ENCODE results near the gene ZMYND19.
"Not testable (repeated sequence)": the region's sequence is repeated elsewhere in the genome, so short reads cannot be mapped to it uniquely, and the experiment has no call there.

Gene ZMYND19

DNA sequence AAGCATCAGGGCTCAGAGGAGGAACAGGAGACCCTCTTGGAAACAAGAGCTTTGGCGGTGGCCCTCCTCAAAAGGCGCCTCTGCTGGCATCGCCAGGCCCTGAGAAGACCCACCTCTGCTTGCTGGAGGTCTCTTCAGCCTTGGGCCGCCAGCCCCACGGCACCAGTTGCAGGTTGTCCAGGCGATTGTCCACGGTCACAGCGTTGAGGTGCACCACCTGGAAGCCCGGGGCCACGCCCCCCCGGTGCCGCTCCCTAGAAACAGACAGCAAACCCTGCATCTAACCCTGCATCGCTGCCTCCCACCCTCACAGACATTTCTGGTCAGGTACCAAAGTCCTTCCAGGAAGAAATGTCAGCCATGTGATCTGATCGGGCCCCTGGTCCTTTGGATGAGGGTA, 3.5 kb downstream of the ZMYND19 start:
- no peak for DNase-seq

DNA sequence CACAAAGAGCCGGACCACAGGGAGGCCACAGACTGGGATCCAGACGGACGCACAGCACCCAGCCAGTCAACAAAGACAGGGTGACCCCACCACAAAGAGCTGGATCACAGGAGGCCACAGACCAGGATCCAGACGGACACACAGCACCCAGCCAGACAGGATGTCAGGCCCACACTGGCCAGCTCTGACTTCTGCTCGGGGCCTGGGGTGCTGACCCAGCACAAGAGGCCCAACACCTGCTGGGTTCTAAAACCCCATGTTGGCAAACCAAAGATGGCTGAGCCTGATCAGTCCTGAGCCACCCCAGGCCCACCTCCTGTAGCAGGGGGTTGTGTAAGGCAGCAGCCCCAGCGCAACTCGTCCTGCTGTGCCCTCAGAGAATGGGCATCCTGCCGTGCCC, 6.4 kb downstream of the ZMYND19 start:
- DNase-seq = no peak

GRCh38 chr9:137583347-137583746, 7.0 kb downstream of the ZMYND19 start:
- DNase-seq = no peak

- no peak for DNase-seq
Observed at GRCh38 chr9:137582286-137582860, 7.9 kb downstream of the ZMYND19 start.

- DNase-seq = no peak
Observed at GRCh38 chr9:137581361-137582285, 8.7 kb downstream of the ZMYND19 start.

GRCh38 chr9:137580954-137581322, 9.4 kb downstream of the ZMYND19 start:
- no peak for DNase-seq

- no peak for DNase-seq
Observed at GRCh38 chr9:137580209-137580953, 9.9 kb downstream of the ZMYND19 start.

GRCh38 chr9:137579259-137579604, 11.1 kb downstream of the ZMYND19 start:
- DNase-seq = no peak

DNA sequence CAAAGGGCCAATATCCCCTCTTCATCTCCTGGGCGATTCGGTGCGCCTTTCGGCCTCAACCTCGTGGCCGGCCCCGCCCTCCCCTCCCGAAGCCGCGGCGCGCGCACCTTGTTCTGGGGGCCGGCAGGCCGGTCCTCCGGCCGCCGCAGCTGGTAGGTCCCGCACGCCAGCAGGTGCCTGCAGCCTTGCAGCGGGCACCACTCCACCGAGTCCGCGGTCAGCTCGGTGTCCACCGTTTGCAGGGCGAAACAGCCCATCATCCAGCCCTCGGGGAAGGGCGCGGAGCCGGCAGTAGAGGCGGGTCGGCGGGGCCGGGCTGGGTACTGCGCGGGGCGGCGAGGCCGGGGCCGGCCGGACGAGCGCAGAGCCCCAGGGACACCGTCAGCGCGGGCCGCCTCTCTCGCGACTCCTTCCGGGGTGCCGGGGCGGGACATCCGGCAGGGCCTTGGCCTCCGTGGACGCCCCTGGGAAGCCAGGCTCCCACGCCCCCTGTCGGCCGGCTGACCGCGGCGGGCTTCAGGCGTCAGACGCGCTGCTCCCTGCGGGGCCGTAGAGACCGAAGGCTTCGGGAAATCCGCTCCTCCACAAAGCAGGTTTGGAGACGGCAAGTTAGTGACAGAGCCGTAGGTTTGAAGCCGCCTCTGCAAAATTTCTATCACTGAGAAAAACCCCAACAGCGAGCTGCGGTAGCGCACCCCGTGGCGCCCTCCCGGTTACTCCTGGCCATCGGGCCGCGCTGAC, 11.6 kb downstream of the ZMYND19 start, which contains the start of gene DPH7:
DPH7 (minus strand) TSS at position 408 of the 741 bp plus-strand sequence; CDS start at position 260, 148 bp downstream.
- peak; percentile 78 for DNase-seq

DNA sequence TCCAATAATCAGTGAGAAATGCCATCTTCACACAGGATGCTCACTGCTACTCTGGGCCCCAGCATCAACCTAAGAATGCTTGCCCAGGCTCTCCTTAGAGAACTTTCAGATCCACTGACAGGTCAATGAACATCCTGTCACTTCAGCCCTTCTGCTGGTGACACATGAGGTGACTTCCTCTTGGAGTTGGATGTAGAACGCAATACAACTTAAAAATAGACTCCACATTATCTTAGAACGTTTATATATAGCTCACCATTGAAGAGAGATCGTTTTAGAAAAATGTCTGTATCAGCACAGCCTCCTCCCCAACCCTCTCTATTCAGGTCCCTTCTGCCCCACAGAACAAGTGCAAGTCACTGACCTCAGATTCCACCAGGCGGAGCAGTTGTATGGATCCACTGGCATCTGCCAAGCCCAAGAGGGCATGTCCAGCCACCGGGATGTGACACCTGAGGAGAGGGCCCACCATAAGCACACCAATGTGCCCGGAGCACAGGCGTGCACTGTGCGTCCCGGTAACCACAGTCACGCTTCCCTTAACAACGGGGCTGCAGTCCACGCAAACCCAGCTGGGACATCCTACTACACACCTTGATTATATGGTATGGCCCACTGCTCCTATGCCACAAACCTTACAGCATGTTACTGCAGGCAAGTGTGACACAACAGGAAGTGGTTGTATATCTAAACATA, 14.4 kb downstream of the ZMYND19 start:
- DNase-seq = no peak

DNA sequence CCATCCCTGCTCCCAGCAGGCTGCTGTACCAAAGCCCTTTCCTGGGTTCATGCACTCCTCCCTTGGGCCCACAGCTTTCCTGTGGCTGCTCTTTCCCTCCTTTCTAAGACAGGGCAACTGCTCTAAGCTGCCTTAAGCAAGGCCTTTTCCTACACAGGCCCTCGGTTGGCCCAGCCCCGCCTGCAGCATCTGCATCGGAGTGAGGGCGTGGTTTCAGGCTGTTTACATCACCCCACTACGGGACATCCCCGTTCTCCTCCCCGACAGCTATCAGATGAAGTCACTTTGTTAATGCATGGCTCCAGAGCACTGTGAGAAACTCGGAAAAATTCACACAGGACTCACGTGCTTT, 15.0 kb downstream of the ZMYND19 start:
- no peak for DNase-seq

DNA sequence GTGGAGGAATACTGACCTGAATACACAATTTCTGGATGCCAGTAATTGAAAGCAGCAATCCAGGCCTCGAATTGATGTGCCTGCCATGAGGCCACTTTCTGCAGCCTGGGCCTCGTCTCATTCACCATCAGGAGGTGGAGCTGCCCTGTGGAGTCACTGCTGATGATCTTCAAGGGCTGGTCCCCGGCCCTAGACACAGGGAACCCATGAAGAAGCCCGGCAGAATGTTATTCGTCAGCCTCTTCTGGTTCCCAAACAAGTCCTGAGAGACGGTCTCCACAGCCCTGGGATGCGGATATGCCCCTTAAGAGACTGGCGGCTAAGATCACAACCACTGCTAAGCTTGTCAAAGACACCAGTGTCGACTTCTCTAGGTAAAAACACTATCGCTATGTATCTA, 16.1 kb downstream of the ZMYND19 start:
- DNase-seq = no peak

DNA sequence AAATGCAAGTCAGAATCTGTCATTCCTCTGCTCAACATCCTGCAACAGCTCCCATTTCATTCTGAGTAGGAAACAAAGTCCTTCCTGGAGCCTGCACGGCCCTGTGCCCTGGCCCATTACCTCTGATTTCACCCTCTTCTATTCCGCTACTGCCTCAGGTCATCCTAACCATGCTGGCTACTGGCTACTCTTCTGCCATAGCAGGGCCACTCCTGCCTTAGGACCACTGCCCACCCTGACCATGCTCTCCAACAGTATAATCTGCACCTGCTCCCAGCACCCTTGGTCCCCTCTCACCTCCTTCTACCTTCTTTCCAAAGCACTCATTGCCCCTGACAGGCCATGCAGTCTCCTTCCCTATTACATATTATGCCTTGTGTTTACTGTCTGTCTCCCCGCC, 19.7 kb downstream of the ZMYND19 start:
- DNase-seq = no peak

- DNase-seq = no peak
Observed at GRCh38 chr9:137569609-137570203, 20.6 kb downstream of the ZMYND19 start.

DNA sequence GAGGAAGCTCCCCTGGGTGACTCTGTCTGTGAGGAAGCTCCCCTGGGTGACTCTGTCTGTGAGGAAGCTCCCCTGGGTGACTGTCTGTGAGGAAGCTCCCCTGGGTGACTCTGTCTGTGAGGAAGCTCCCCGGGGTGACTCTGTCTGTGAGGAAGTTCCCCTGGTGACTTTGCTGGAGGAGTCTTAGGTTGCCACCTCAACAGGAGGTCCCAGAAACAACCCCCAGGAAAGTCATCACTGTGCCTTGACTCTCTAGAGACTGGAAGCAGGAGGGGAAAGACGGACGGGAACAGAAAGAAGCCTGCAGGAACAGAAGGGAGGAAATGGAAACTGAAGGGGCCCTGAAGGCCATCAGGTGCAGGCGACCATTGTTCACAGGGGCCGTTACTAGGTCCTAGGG, 21.9 kb downstream of the ZMYND19 start:
- not testable (repeated sequence) for DNase-seq

GRCh38 chr9:137564817-137565411, 25.4 kb downstream of the ZMYND19 start:
- DNase-seq = no peak

DNA sequence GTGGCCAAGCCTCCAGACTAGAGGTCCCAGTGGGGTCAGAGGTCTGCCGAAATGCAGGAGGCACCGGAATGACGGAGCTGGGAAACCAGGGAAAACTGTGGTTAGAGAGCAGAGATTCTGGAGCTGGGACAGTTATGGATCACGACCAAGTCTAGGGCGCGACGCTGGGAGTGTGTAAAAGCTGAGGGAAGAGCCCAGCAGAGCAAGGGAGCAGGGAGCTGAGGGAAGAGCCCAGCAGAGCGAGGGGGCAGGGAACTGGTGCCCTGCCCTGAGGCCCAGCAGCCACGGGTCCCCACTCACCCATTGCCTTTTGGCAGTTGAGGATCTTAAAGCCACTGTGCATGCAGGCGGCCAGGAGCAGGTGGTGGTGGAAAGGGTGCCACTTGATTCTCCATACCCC, 26.2 kb downstream of the ZMYND19 start:
- DNase-seq = no peak

DNA sequence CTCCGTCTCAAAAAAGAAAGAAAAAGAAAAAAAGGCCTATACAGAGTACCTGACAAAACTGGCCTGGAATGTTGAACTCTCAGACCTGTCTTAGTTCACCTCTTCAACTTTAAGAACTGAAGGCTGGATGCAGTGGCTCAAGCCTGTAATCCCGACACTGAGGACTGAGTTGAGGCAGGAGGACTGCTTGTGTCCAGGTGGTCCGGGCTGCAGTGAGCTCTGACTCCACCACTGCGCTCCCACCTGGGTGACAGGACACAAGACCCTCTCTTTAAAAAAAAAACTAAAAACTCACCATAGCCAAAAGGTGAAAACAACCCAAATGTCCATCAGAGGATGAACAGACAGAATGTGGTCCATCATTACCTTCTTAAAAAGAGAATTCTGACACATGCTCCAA, 32.2 kb downstream of the ZMYND19 start:
- DNase-seq = no peak

DNA sequence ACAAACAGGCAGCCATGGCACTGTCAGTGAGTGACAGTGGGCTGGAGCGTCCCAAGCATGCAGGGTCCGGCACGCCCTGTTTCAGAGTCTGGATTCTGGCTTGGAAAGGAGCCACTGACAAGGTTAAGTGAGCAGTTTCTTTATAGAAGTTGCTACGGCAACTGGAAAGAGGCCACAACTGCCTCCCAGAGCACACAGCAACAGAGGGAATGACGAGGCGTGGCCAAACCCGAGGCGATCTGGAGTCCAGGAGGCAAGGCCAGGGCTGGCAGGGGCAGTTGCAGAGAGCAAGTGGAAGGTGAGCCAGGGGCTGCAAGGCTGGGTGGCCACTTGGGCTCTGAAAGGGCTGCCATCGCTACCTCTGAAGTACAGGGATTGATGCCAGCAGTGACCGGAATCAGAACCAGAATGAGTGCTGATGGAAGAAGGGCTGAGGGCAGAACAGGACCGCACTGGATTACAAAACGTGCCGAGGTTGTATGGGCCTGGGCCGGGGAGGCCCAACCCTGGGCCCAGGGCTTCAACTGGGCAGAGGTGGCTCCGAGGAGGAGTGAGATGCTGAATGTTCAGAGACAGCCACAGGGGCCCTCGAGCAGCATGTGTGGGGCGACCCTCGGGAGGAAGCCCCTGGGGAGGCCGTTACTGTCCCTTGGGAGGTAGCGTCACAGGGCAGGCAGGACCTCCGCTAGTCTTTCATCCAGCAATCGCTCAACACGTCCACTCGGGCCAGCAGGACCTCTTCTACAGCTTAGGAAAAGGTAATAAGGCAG, 34.1 kb downstream of the ZMYND19 start:
- DNase-seq = no peak

DNA sequence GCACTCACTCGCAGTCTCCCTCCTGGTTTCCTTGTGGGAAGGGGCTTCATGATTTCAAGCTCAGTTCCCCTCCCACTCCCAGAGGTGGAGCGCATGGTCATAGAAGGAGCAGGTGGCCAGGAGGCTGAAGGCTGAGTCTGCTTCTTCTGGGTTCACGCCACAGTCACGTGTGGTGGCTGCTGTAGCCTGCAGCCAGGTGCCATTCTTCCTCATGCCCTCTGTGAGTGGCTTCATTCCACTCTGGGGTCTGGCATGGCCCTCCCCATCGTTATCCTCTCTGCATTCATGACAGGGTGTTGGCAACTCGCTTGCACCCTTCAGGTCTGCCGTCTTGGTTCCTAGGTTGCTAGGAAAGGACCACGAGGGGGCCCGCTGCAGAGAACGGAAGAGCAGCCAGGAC, 35.1 kb downstream of the ZMYND19 start:
- no peak for DNase-seq

- DNase-seq = no peak
Observed at GRCh38 chr9:137554349-137554748, 36.0 kb downstream of the ZMYND19 start.

Measured in NCI-H1048 (cell line).